CD4-positive, alpha-beta T cell treated with Interleukin-6 at 100 ng/mL for 8 hours (primary cell): ENCODE measurements around the gene DDX39A.

ENCODE experiments used
- DNase-seq: peaks from one replicate; pipeline ENCODE4 v3.0.0-alpha.2; 2020; ENCODE audit warnings: mixed read lengths, low spot score

The DDX39A gene

DNA sequence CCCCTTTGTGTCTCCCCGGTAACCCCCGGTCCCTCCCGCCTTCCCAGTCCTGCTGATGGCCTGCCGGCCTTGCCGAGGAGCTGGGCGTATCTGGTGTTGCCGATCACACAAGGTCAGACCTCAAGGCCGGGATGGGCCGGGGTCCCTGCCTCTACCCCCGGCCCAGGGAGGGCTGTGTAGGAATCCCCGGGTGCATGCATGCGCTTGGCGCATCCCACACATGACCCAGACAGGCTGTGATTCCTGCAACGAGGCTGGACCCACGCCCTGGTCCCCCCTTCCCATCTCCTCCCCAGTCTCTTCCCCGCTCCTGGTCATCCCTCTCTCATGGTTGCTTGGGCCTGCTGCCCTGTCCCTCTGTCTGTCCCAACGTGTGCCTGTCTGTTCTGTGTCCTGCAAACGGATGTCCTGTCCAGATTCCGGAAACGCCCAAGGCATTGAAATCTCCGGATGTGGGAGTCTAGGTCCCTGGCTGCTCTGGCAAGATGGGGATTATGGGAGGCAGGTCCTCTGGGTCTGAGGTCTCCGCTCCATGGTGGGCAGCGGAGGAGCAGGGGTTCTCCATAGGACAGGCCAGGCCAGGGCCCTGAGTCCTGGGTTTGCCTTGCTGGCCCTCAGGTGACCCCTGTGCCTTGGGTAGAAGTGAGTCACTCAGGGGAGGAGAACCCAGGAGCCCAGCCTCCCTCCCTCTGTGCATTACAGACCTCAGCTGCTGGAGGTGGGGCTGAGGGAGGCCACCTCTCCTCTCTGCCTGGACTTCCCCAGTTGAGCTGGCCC, 15.6 kb upstream of the DDX39A start:
- peak; percentile 16 for DNase-seq

DNA sequence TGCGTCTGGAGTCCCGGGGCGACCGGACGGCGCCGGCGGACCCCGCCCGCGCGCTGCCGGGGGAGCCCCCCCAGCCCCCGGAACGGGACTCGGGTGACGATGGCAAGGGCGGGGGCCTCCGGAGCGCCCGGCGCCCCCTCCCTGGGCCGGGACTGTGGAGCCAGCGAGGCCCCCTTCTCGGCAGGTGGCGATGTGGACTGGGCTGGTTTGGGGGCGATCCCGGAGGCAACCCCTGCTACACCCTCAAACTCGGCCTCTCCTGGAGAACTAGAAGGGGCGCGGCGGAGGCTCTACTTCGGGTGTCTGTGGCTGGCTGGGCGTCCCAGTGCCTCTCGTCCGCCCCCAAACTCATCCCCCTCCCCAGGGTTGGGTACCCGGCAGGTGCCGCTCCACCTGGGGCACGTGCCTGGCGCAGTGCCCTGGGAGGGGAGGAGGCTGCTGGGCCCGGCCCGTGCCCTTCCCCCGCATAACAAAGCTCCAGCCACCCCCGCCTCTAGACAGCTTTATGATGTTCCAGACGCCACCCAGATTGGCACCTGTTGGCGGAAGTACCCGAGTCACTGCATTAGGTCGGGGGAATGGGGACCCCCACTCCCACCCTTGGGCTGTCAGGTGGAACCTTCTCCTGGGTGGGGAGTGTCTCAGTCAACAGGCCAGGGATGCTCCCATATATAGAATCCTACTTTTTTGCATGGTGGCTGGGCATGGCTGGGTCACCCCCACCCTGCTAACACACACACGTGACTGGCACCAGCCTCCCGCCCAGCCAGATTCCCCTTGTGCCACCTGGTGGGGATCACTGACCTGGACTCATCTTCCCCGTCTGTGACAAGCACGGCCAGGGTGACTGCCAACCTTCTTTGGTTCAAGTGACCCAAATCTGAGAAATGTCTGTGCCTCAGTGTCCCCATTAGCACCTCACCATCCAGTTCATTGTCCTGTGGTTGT, 14.7 kb upstream of the DDX39A start:
- DNase-seq: peak; percentile 49

DNA sequence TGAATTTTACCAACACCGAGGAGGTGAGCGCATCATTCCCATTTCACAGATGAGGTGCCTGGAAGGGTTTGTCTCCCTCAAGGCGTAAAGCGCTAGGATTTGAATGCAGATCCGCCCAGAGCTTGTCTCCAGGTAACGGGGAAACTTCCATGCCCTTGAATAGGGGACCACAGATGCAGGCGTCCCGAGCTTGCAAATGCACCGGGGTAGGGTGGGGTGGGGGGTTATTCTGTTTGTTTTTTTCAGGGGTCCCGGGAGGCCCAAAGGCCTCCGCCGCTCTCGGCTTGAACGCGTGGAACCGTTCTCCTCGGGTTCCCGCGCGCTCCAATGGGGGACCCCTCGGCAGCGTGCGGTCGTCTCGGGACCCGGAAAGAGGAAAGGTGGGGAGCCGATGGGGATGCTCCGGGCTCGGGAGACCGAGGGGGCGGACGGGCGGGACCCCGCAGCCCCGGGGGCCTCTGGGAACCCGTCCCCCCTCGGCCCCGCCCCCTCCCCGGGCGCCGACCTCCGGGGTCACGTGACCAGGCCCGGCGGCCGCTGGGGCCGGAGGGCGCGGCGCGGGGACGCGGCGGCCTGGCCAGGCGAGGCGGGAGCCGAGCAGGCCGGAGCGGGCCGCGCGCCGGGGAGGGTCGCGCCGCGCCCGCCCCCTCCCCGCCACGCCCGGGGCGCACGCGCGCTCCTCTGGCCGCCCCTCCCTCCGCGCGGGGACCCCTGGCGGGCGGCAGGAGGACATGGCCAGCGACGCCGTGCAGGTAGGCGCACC, 13.8 kb upstream of the DDX39A start, which contains the start of gene PKN1:
TSS of gene PKN1 (plus strand) at position 516 of the 763 bp plus-strand sequence. CDS start at position 732, 216 bp downstream.
- DNase-seq: peak; percentile 23

DNA sequence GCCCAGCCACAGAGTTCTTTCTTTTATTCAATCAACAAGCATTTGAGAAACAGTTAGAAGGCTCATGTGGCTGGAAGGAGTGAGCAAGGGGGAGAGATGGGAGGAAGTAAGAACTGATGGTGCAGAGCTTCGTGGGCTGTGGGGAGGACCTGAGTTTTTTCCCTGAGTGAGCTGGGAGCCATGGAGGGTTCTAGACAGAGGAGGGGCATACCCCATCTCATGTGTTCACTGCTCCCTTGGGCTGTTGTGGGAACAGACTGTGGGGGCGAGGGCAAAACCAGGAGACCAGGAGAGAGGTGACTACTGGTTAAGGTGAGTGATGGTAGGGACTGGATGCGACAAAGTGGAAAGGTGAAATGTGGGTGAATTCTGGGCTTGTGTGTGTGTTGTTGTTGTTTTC, 11.6 kb upstream of the DDX39A start:
- DNase-seq: no peak

DNA sequence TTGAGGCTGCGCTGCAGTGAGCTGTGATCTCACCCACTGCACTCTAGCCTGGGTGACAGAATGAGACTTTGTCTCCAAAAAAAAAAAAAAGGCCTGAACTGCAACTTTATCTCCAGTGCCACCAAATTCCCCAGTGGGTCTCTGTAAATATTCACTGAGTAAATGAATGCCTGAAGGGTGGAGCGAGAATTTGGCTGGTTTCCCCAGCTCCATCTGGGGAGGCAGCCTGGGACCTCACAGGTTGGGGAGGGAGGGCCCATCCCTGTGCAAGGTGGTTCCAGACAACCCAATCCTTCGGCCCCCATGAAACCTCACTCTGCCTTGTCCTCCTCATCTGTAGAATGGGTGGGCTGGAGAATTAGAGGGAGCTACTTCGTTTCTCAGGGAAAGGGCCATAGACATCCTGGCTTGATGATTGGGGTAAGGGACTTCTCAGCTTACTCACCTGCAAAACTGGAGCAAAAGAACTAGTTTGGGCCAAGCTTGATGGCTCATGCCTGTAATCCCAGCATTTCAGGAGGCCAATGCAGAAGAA, 9.8 kb upstream of the DDX39A start:
- DNase-seq: no peak

DNA sequence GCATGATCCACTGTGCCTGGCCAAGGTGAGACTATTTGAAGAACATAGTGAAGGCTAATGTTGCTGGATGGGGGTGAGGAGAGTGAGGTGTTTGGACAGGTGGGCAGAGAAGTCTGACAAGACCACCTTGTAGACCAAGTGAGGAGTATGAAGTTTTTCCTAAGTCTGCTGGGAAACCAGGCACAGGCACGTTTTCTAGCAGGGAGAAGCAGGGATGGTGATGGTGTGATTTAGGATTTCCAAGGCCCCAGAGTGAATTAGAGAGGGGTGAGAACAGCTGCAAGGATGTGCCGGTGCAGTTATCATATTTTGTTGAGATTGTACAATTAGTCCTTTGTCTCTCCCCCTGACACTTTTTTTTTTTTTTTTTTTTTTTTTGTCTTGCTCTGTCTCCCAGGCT, 8.3 kb upstream of the DDX39A start:
- DNase-seq: no peak

DNA sequence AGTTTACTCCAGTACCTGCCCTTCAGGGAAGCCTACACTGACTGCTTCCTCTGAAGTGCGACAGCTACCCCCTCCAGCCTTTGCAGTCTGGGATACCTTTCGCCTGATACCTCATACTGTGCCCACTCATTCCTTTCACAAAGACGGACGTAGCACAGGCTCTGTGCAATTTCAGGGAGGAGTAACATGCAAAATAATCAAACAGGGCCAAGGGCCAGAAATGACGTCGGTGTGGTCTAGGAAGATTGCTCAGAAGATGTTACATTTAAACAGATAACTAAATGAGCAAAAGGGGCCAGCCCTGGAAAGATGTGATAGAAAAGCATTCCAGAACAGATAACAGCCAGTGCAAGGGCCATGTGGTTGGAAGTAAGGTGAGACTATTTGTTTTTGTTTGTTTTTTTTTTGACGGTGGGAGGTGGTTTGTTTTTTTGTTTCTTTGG, 6.6 kb upstream of the DDX39A start:
- no peak for DNase-seq

DNA sequence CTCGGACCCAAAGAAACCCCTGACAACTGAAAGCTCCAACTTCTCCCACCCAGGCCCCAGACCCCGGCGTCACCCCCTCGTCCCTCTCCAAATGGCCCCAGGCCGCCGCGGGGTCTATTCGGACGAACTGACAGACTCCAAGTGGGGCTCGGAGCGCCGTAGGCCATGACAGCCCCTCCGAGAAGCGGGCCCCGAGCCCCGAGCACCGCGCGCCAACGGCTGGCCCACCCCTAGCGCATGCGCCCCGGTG, 360 bp downstream of the DDX39A start:
- DNase-seq: peak; percentile 77

DNA sequence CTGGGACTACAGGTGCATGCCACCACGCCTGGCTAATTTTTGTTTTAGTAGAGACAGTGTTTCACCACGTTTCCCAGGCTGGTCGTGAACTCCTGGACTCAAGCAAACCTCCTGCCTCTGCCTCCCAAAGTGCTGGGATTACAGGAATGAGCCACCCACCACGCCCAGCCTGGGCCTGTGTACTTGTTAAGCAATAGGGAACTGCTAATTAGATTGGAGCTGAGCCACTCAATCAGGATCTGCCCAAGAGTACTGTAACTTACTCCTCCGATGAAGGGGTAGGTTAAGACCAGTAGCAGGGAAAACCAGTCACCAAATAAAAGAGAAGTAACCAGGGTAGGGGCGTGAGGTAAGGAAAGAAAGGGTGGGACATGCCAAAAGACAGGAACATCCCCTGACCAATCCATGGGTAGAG, 2.3 kb downstream of the DDX39A start:
- DNase-seq: no peak

DNA sequence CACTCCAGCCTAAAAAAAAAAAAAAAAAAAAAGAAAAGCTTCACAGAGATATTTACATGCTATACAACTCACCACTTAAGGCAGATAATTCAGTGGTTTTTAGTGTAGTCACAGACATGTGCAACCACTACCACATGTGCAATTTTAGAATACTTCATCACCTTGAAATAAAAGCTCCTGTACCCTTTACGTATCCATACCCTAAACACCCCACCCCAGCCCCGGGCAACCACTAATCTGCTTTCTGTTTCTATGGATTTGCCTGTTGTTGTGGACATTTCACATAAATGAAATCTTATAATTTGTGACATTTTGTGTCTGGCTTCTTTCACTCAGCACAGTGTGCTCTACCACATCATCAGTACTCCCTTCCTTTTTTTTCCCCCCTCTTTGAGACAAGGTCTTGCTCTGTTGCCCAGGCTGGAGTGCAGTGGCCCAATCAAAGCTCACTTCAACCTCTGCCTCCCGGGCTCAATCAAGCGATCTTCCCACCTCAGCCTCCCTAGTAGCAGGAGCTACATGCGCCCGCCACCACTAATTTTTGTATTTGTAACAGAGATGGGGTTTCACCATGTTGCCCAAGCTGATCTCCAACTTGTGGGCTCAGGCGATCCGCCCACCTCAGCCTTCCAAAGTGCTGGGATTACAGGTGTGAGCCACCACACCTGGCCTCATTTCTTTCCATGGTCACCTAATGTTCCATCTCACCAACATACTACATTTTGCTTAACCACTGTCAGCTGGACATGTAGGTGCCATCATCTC, 4.0 kb downstream of the DDX39A start:
- DNase-seq: no peak

DNA sequence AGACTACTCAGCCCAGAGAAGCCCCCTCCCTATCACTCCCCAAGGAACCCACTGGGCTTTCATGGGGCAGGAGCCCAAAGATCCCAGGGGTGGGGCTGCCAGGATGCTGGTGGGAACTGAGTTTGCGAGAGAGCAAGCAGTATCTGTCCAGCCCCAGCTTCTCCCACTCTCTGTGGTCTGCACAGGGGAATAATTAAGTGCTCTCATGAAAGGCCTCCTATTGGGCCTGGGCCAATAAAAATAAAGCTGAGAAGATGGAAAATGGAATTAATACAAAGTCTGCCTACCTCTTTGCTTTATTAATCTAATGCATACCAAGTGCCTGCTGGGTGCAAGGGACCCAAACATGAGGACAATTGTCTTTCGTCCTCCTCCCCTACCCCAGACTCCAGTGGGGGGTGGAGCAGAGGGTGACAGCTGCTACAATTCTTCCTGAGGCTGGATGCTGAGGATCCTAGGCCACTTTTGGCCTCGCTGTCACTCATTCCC, 5.4 kb downstream of the DDX39A start:
- DNase-seq: no peak

DNA sequence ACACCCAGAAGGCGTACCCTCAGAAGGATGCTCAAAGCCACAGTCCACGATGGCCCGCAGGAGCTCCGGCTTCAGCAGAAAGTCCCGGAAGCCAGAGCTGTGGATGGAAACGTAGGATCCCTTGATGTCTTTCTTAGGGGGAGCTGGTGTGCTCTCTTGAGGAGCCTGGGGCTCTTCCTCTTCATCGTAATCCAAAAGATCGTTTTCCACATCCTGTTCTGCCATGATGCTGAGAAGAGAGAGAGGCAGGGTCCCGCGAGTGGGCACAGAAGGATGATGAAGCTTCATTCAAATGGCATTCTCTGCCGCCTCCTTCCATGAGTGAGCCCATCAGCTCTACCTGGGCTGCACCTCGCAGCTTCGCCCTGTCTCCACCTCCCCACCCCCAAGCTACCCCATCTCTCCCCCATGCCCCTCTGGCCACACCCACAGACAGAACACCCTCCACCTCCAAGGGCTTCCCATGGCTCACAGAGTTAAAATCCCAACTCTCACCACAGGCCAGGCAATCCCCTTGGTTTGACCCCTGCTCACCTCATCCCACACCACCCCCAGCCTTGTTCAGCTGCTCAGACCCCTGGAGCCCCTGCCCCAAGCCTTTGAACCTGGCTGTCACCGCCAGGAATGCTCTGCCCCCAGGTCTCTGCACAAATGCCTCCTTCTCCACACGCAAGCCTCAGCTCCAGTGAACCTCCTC, 6.0 kb downstream of the DDX39A start:
- no peak for DNase-seq

DNA sequence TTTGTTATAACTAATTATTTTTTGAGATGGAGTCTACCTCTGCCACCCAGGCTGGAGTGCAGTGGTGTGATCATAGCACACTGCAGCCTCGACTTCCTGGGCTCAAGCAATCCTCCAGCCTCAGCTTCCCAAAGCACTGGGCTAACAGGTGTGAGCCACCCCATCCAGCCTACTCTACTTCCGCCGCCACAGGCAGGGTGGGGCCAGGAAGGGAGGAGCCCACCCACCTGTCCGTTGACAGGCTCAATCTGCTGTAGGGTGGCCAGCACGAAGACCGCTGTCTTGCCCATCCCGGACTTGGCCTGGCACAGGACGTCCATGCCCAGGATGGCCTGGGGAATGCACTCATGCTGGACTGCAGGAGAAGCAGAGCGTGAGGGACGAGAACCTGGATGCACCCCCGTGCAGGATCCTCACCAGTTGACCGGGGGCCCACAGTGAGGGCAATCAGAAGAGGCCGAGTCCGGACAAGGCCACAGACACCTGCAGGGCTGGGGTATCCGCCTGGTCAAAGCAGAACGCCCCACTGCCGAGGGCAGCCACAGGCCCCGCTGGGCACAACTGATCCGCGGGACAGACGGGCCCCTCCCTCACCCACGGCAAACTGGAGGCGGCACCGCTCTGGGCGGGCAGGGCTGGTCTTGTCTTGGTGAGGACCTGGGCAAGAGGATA, 6.7 kb downstream of the DDX39A start:
- no peak for DNase-seq

DNA sequence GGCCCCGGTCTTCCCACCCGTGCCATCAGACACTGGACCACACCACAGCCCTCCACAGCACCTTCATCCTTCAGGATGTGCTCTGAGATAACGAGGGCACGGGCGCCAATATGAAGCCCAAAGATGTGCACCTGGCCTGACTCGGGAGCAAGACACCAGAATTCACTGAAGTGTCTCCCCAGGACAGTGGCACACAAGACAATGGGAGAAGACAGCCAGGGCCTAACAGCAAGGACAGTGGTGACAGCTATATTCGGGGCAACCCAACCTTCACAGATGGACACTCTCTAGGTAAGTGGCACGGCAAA, 7.2 kb downstream of the DDX39A start:
- no peak for DNase-seq

DNA sequence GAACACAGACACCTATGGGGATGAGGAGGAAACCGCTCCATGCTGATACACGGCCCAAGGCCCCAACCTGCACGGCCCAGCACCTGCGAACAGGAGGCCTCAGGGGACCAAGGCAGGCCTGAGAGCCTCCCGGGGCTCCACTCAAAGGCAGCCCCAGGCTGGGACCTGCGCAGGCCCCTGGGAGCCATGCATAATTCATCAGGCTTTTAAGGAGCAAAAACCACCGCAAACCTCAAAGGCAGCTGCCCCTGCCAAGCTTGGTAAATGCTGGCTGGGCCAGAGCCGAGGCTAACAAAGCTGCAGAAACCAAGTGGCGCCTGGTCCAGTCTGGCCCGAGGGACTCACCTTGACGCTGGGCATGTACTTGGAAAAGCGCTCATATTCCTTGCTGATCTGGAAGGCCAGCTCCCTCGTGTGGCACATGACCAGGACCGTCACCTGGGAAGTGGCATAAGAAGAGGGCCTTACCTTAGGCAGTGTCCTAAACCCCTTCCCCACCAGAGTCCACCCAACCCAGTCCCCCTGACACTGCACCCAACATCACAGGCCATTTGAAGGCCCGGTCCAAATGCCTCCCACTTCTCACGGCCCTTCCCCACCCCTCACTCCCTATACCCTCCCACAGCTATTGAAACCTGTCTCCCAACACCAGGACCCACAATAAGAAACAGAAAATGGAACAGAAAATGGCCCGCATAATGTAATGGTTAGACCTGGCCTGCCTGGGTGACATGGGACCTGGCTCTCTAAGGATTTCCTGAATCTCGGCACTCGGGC, 7.8 kb downstream of the DDX39A start:
- DNase-seq: no peak

DNA sequence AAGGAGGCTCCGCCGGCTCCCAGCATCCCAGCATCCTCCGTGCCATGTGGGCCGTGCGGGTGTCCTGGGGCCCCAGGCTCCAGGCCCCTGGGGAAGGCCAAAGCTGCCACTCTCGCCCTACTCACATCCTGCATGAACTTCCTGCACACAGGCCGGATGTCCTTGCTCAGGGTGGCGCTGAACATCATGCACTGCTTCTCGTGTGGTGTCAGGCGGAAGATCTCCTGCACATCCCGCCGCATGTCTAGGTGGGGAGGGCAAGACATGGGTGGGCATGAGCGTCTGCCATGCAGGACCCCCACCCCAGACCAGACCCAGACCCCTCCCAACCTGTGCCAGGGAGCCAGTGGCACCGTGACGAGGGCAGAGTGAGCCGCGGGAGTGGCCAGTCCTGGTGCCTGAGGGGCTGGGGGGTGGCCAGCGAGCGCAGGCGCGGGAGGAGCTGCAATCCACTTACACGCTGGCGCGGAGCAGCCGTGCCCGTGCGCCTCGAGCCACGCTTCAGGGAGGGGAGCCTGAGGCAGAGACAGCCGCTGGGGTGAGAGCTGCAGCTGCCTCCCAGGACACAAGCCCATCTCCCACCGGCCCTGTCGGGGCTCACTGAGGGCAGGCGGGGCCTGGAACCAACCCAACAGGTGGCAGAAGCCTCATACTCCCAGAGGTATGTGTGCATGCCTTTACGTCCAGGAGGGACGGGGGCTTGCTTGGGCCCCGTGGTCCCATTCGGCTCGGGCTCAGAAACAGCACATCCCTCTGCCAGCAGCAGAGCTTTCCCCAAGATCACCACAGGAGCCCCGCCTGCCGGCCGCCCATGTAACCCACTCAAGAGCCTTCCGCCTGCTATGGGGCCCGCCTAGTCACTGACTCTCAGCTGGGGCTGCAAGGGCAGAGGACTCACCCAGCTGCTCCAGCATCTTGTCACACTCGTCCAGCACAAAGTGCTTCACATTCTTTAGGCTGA, 8.8 kb downstream of the DDX39A start:
- peak; percentile 55 for DNase-seq

DNA sequence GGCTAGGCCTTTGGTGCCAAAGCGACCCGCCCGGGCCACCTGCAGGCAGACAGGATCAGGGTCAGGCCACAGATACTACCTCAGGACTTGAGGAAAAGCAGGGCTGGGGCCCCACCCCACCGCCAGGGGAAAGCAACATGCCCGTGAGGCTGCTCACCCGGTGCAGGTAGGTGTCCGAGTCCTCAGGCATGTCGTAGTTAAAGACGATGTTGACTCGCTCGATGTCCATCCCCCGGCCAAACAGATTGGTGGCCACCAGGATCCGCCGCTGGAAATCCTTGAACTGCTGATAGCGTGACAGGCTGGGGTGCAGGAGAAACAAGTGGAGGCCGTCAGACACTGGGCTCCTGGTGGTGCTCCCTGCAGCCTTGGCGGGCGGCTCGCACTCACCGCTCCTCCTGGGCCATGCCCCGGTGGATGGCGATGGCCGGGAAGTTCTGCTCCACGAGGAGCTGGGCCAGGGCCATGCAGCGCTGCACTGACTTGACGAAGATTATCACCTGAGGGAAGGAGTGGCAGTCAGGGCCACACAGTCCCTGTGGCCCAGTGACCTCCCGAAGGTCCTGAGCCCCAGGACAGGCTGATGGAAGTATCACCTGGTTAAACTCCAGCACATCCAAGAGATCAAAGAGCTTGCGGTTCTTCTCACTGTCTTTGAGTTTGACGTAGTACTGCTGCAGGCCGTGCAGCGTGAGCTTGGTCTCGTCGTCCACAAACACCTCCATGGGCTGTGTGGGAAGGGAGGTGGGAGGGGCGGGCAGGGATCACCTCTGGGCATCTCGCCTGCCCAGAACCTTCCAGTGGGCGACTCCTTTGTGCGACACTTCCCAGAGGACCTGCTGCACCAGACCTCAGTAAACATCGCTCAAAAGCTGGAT, 9.8 kb downstream of the DDX39A start:
- no peak for DNase-seq
